OCI-LY1 (cell line): ENCODE results near the gene BTBD1.
"Not testable (repeated sequence)": the region's sequence is repeated elsewhere in the genome, so short reads cannot be mapped to it uniquely, and the experiment has no call there.

Experiments
- H2AFZ ChIP-seq: fragments of 200-600 bp; sonication (generic), shearing (Covaris generic); 2 replicates; pipeline ENCODE4 v1.6.0; 2014; ENCODE audit warnings: antibody characterized with exemption, mild to moderate bottlenecking, low read length
- H3F3A ChIP-seq: fragments of 200-600 bp; sonication (generic), shearing (Covaris generic); 2 replicates; pipeline ENCODE4 v1.6.0; 2014; ENCODE audit warnings: mild to moderate bottlenecking, antibody characterized with exemption, low read length, moderate library complexity; ENCODE audit not compliant: insufficient read depth
- H3K27ac ChIP-seq: fragments of 200-600 bp; sonication (generic); 2 replicates; pipeline ENCODE4 v1.5.1; 2014; ENCODE audit warnings: low read length, mixed run types, mild to moderate bottlenecking, low read depth; ENCODE audit not compliant: poor library complexity, severe bottlenecking
- H3K27me3 ChIP-seq: fragments of 200-600 bp; sonication (generic); 2 replicates; pipeline ENCODE4 v1.6.0; 2014; ENCODE audit warnings: antibody characterized with exemption, mild to moderate bottlenecking, low read length, moderate library complexity; ENCODE audit not compliant: insufficient read depth
- H3K36me3 ChIP-seq: fragments of 200-600 bp; sonication (generic); 2 replicates; pipeline ENCODE4 v1.6.1; 2014; ENCODE audit warnings: mild to moderate bottlenecking, antibody characterized with exemption, low read length, moderate library complexity, mixed read lengths; ENCODE audit not compliant: insufficient read depth
- H3K4me1 ChIP-seq: fragments of 200-600 bp; sonication (generic); 2 replicates; pipeline ENCODE4 v1.5.1; 2014; ENCODE audit warnings: mild to moderate bottlenecking, low read length, moderate library complexity; ENCODE audit not compliant: insufficient read depth, severe bottlenecking
- H3K4me2 ChIP-seq: fragments of 200-600 bp; sonication (generic), shearing (Covaris generic); 2 replicates; pipeline ENCODE4 v1.6.1; 2014; ENCODE audit warnings: low read length
- H3K4me3 ChIP-seq: fragments of 200-600 bp; sonication (generic); 2 replicates; pipeline ENCODE4 v1.5.1; 2014; ENCODE audit warnings: low read length, low read depth, mild to moderate bottlenecking, mixed read lengths; ENCODE audit not compliant: poor library complexity, severe bottlenecking
- H3K79me2 ChIP-seq: fragments of 200-600 bp; shearing (Covaris generic); 2 replicates; pipeline ENCODE4 v1.6.1; 2016; ENCODE audit warnings: mixed run types, low read length, mixed read lengths; ENCODE audit not compliant: insufficient read depth
- H3K9ac ChIP-seq: fragments of 200-600 bp; sonication (generic), shearing (Covaris generic); 2 replicates; pipeline ENCODE4 v1.6.1; 2014; ENCODE audit warnings: mild to moderate bottlenecking, low read length, mixed read lengths
- H3K9me2 ChIP-seq: fragments of 200-600 bp; sonication (generic), shearing (Covaris generic); 2 replicates; pipeline ENCODE4 v1.6.1; 2014; ENCODE audit warnings: low read depth, mild to moderate bottlenecking, low read length, mixed read lengths
- H3K9me3 ChIP-seq: fragments of 200-600 bp; shearing (Covaris generic); 2 replicates; pipeline ENCODE4 v1.6.1; 2014; ENCODE audit warnings: low read length, mixed read lengths
- H4K20me1 ChIP-seq: fragments of 200-600 bp; sonication (generic), shearing (Covaris generic); 2 replicates; pipeline ENCODE4 v1.6.0; 2016; ENCODE audit warnings: mild to moderate bottlenecking, low read length; ENCODE audit not compliant: insufficient read depth
- EZH2 ChIP-seq: fragments of 200-600 bp; sonication (generic), shearing (Covaris generic); IDR thresholded peaks from 2 replicates; pipeline ENCODE4 v1.8.0; 2017; ENCODE audit warnings: borderline replicate concordance, mixed run types, mild to moderate bottlenecking, antibody characterized with exemption, low read length, moderate library complexity, mixed read lengths
- TF ChIP-seq, protein P1 (sequence below): fragments of 200-600 bp; sonication (generic), shearing (Covaris generic); IDR thresholded peaks from 2 replicates; pipeline ENCODE4 v1.5.1; 2017; ENCODE audit warnings: mild to moderate bottlenecking, antibody characterized with exemption, low read length, moderate library complexity, mixed read lengths

Gene BTBD1

DNA sequence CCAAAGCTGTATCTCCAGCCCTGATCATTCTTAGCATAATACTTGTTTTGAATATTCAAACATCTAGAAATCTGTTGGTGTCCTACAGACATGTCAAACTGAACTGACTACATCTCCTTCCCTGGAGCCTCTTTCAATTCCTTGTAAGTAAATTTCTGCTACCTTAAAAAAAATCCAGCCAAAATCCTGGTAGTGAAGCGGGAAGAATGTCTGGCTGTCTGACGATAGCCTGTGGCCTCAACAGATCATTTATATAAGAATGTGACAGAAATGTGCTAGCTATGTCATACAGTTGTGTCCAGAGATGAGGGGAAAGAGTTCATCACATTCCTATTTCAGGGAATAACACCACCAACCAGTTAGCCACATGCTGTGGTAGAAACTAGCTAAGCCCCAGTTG, 21.8 kb upstream of the BTBD1 start:
- Histone ChIP-seq H2AFZ (no peak overlapping the region), H3K4me3 (no peak overlapping the region), H3K27me3 (no peaks in the 10 kb centered on the region), H3K4me2 (no peak overlapping the region), H3K4me1 (peaks cover 7% of the 10 kb centered on the region), H3F3A (no peaks in the 10 kb centered on the region), H3K9ac (no peak overlapping the region), H3K27ac (no peak overlapping the region), H3K36me3 (no peaks in the 10 kb centered on the region), H4K20me1 (no peaks in the 10 kb centered on the region), H3K9me2 (no peaks in the 10 kb centered on the region), H3K79me2 (no peaks in the 10 kb centered on the region), H3K9me3 (no peaks in the 10 kb centered on the region)
- TF ChIP-seq, protein P1, sequence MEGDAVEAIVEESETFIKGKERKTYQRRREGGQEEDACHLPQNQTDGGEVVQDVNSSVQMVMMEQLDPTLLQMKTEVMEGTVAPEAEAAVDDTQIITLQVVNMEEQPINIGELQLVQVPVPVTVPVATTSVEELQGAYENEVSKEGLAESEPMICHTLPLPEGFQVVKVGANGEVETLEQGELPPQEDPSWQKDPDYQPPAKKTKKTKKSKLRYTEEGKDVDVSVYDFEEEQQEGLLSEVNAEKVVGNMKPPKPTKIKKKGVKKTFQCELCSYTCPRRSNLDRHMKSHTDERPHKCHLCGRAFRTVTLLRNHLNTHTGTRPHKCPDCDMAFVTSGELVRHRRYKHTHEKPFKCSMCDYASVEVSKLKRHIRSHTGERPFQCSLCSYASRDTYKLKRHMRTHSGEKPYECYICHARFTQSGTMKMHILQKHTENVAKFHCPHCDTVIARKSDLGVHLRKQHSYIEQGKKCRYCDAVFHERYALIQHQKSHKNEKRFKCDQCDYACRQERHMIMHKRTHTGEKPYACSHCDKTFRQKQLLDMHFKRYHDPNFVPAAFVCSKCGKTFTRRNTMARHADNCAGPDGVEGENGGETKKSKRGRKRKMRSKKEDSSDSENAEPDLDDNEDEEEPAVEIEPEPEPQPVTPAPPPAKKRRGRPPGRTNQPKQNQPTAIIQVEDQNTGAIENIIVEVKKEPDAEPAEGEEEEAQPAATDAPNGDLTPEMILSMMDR: no peak
- no peak for TF ChIP-seq EZH2

DNA sequence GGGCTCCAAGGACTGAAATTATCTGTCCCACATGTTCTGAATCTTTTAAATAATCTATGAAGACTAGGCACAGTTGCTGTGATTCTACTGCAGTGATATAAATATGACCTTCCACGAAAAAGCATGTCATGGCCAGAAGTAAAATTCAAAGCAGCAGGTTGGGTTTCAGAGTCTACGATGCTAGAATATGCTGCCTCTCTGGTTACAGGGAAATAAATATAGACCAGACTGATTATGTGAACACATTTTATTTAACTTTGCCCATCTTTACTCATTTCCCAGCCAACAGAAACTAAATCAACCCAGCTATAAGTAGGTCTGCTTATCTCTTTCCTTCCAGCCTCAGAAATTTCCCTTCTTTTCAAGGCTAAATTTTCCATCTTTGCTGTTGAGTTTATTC, 20.5 kb upstream of the BTBD1 start:
- Histone ChIP-seq H3K4me2 (no peak overlapping the region), H3F3A (no peaks in the 10 kb centered on the region), H3K9me2 (no peaks in the 10 kb centered on the region), H3K79me2 (no peaks in the 10 kb centered on the region), H4K20me1 (no peaks in the 10 kb centered on the region), H3K4me1 (peaks cover 6% of the 10 kb centered on the region), H3K36me3 (no peaks in the 10 kb centered on the region), H3K27me3 (no peaks in the 10 kb centered on the region; the same call in 1 of the 2 replicates), H3K9ac (no peak overlapping the region), H3K27ac (no peak overlapping the region), H3K9me3 (no peaks in the 10 kb centered on the region), H2AFZ (no peak overlapping the region), H3K4me3 (no peak overlapping the region)
- TF ChIP-seq, protein P1: no peak
- TF ChIP-seq EZH2: no peak

DNA sequence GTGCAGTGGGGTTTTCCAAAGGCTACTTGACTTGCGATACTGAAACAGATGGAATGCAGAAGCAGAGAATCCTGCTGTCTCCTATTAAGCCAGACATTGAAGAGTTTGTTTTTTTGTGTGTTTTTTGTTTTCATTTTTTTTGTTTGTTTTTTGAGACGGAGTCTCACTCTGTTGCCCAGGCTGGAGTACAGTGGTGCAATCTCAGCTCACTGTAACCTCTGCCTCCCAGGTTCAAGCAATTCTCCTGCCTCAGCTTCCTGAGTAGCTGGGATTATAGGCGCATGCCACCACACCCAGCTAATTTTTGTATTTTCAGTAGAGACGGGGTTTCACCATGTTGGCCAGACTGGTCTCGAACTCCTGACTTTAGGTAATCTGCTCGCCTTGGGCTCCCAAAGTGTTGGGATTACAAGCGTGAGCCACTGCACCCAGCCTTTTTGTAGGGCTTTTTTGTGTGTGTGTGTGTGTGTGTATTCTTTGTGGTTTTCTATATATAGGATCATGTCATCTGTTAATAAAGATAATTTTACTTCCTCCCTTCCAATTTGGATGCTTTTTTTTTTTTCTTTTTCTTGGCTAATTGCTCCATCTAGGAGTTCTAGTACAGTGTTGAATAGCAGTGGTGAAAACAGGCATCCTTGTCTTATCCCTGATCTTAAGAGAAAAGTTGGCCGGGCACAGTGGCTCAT, 19.0 kb upstream of the BTBD1 start:
- not testable (repeated sequence) for H3K9me3 ChIP-seq, H3K9me2 ChIP-seq, H3K9ac ChIP-seq, H3K79me2 ChIP-seq, H3K4me3 ChIP-seq, H3K36me3 ChIP-seq, H2AFZ ChIP-seq, H4K20me1 ChIP-seq, H3K27ac ChIP-seq, H3K4me2 ChIP-seq, H3F3A ChIP-seq, H3K4me1 ChIP-seq, H3K27me3 ChIP-seq

GRCh38 chr15:83085461-83085860, 18.4 kb upstream of the BTBD1 start:
- not testable (repeated sequence) for H3K4me2 ChIP-seq, H4K20me1 ChIP-seq, H3K9me3 ChIP-seq

More at GRCh38 chr15:83085461-83085860, 18.4 kb upstream of the BTBD1 start:
- not testable (repeated sequence) for H3K36me3 ChIP-seq, H3K27me3 ChIP-seq, H3K9me2 ChIP-seq, H3K9ac ChIP-seq, H3K4me1 ChIP-seq, H3K27ac ChIP-seq, H2AFZ ChIP-seq, H3F3A ChIP-seq, H3K79me2 ChIP-seq, H3K4me3 ChIP-seq
